Stimulated activated CD4-positive, alpha-beta T cell treated with anti-CD3 and anti-CD28 coated beads, Interleukin-1b, Interleukin-23, amount 100 ng/mL, for 4 hours (primary cell): ENCODE data around the gene LEMD1.
"Not testable (repeated sequence)": the region's sequence is repeated elsewhere in the genome, so short reads cannot be mapped to it uniquely, and the experiment has no call there.

Experiments
- DNase-seq, 2 donors: peaks; one replicate each; pipeline ENCODE4 v3.0.0-alpha.2; 2020; ENCODE audit warnings: low read depth in 2 of 2

The LEMD1 gene

DNA sequence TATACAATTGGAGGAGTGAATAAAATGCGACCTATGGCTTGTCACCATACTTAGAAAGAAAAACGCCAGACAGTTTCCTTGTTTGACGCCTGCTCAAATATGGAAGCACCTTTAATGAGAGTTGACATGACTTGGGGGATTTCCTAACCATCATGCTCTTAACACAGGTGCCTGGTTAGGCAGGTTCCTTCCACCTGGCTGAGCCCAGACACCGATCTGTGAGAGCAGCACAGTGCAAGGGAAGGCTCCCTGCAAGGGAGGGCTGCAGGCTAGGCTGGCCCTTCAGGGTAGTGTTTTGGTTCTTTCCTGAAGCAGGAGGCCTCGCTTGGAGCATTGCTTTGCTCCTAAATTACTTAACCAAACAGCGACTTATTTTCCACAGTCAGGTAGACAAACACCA lies 40.6 kb downstream of the LEMD1 start:
- DNase-seq, result no peak

GRCh38 chr1:205380882-205381281 lies 41.0 kb downstream of the LEMD1 start:
- DNase-seq, result no peak

- no peak for DNase-seq
These were observed 42.8 kb downstream of the LEMD1 start for GRCh38 chr1:205379056-205379455.

GRCh38 chr1:205377355-205377754 lies 44.5 kb downstream of the LEMD1 start:
- no peak for DNase-seq

GRCh38 chr1:205376739-205377138 lies 45.1 kb downstream of the LEMD1 start:
- DNase-seq, result no peak

GRCh38 chr1:205375835-205376545 lies 45.9 kb downstream of the LEMD1 start:
- no peak for DNase-seq

DNA sequence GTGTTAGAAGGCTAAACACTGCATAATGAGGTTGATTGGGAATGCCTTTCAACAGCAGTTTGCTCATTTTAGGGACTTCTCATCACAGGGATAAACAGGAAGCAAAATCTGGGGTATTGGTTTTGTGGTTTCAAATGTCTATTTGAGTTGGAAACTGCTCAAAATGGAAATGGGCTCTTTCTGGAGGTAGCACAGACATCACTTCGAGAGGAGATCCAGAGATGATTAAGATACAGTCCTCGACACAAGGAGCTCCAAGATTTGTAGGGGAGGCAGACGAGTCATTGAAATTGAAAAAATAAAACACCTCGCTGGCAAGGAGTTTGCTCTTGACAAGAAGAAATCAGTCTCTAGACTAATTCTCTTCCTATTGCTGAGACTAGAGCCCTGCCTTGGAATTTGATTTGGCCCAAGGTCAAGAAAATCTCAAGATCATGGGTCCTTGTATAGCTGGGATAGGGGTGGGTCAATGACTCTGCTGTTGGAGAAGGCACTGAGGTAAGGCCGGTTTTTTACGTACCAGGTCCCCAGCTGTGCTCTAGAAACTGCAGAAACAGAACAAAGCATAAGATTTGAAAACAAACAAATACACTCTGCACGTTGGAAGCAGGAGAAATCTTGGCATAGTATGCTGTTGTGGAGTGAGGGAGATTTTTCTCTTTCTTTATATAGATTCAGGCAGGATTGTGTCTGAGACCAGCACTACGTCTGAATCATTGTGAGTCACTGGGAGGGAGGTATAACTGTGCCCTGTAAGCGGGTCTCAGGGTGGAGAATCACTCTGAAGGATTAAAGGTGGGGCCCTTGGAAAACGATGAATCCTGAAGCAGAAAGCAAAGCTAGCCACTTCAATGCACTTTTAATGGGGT lies 47.4 kb downstream of the LEMD1 start:
- no peak for DNase-seq

- DNase-seq, result no peak
These were observed 48.1 kb downstream of the LEMD1 start for GRCh38 chr1:205373798-205374175.

GRCh38 chr1:205373022-205373797 lies 48.6 kb downstream of the LEMD1 start:
- no peak for DNase-seq

- no peak for DNase-seq
These were observed 49.8 kb downstream of the LEMD1 start for GRCh38 chr1:205371871-205372660.

DNA sequence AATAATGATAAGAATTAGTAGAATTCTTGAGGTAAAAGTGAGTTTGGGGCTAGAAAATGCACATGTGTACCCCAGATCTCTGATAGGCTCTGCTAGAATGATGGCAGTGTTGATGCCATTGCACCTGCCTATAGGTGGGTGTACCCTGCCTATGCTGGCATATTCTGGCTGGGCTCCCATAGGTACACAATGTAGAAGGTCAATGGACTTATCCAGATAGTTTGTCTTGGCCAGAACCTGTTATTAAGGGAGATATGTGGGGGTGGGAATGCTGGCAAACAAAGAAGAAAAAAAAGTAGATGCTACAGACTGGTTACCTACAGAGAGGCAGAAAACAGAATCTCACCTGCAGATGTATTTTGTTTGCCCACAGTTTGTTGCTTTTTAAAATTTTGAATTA lies 51.1 kb downstream of the LEMD1 start:
- no peak for DNase-seq

GRCh38 chr1:205369701-205370123 lies 52.1 kb downstream of the LEMD1 start:
- DNase-seq, result no peak

GRCh38 chr1:205368478-205368877 lies 53.4 kb downstream of the LEMD1 start:
- DNase-seq, result no peak

DNA sequence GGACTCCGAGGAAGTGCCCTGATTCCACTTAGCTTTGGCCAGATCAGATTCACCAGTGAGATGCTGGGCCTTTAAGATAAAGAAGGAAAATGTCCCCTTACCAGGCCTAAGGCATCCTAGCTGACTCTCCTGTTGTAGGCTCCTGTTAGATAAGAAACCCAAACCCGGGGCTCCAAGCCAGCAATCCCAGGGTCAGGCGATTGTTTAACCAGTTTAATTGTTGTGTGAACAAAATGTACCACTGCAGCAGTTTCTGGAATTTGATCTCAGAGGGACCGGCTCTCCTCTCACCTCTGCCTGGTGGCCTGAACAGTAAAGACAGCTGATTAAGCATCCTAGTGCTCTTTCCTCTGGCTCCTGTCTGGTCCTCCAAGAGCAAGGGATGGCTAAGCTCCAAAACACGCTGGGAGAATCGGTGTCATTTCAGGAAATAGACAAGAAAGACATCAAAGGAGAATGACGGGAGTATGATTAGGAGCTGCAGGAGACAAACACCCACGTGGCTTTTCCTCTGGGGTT lies 55.9 kb downstream of the LEMD1 start:
- DNase-seq, result no peak

- not testable (repeated sequence) for DNase-seq
These were observed 56.8 kb downstream of the LEMD1 start for GRCh38 chr1:205365086-205365485.

DNA sequence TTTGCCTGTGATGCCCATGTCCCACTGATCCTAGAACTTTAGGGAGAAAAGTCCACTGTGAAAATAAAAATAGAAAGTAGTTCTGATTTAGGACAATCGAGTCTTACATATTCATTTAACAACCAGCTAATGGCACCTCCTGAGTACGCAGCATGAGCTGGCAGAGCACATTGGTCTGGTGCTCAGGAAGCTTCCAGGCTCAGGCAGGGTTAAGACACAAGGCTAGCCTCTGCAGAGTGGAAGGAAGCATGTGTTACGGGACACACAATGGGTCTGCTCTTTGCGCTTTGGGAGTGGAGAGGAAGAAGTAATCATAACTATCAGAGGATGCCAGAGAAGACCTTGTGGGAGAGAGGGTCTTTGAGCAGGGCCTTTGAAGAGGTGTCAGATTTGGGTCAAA lies 61.0 kb downstream of the LEMD1 start:
- no peak for DNase-seq

DNA sequence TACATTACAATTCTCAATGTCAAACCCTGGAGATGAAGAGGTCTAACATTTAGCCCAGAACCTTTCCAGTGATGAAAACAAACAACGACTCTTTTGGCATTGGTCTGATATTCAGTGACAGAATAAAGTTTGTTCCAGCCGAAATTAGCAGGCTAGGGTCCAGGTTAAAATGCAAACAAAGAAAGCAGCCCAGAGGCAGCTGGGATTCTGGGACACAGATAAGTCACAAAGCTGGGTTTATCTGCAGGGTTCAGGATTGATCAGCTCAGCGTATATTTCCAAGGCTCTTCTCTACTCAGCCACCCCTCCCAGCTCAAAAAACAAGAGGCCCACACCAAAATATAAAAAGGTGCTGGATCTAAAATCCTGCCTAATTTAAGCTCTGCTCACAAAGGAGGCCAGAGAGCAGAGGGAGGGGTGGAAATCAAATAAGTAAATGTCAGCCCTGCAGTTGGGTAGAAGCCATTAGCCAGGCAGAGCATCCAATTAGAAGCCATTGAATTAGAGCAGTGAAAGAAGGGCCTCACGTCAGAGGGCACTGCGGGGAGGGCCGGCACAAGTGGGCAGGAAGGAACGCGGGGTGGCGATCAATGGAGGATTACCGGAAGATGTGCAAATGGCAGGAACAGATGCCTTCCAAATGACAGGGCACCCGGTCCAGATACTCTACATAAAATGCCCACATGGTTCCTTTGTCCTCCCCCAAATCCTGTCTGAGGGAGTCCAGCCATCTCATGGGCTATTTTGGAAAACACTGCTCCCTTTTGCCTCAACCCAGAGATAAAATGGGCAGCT lies 61.9 kb downstream of the LEMD1 start:
- DNase-seq, result no peak

DNA sequence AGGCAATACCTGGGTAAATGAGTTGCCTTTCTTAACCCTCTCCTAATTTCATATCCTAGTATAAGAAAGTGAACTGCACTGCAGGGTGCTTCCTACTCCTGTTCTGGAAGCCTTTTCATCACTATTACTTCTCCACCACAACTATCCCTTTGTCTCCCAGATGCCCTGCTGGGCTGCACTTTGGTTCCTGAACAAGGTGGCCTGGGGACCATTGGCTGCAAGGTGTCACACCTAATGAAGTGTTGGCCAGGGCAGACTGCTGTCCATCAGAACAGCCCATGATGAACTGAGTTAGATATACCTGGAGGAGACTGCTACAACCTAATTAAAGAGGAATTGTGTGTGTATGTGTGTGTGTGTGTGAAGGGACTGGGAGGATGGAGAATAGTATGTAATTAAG lies 63.3 kb downstream of the LEMD1 start:
- DNase-seq, result no peak

DNA sequence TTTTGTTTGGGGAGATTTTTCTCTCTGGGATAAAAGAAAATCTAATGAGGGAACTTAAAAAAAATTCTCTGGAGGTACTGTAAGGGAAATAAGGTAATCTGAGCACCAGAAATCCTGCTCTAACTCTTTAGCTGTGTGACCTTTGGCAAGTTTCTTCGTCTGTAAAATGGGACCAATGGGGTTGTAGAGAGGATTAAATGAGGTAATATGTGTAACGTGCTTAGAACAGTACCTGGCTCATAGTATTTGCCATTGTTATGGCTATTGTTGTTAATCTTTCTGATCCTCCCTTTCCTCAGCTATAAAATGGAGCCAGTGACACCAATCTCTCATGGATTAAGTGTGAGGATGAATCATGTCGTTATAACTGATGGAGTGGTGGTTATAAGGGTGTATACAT lies 64.3 kb downstream of the LEMD1 start:
- DNase-seq, result no peak

DNA sequence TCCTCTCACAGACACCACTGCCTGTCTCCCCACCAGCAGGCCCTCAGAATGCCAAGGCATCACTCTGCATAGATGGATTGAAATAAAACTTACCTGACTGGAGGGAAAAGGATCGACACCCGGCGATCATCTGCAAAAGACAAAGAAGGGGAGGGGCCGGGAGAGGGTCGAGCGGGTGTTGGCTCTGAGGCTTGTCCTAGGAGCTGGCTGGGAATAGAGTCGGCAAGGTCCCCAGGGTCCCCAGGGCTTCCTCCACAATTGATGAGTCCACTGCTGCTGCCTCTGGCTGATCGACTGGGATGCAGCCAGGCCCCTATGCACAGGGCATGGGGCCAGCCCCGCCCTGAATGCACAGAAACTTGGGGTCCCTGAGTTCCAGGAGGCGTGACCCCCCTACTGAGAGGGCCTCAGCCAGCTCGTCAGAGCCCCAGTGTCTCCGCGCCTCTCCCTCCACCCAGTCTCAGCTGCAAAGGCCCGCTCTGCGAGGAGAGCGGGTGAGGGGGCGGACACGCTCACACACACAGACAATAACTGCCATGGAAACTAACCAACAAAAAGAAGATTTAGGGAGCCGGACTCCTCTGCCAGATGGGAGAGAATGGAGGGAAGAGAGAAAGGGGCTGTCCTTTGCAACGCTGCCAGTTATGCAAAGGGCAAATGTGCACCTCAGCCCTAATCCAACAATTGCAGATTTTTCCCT lies 65.3 kb downstream of the LEMD1 start, which contains the start of gene KLHDC8A:
Gene KLHDC8A, minus strand, starts transcription at position 483 of the 700 bp plus-strand sequence. CDS start 13,318 bp downstream, outside the sequence.
- no peak for DNase-seq
